ENCODE data around the gene SLC25A38. TPM values are rescaled to one million over a fixed set of nuclear protein-coding genes. Genes with fewer than 3 reads are reported as not detected.
"Not testable (repeated sequence)": the region's sequence is repeated elsewhere in the genome, so short reads cannot be mapped to it uniquely, and the experiment has no call there.

Gene SLC25A38
- total RNA-seq, 2 donors from 2014 or later: 12.0 to 13.7 TPM

DNA sequence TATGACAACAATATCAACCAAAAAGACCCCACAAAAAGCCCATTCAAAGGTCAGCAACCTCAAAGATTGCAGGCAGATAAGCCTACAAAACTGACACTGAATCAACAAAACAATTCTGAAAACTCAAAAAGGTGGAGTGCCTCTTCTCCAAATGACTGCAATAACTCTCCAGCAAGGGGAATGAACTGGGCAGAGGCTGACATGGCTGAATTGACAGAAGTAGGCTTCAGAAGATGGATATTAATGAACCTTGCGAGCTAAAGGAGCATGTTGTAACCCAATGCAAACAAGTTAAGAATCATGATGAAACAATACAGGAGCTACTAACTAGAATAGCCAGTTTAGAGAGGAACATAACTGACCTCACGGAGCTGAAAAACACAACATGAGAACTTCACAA lies 20.4 kb upstream of the SLC25A38 start:
- ATAC-seq (no peak), DNase-seq (no peak)
- intact Hi-C loops (cut with DNase I): no loop called here

DNA sequence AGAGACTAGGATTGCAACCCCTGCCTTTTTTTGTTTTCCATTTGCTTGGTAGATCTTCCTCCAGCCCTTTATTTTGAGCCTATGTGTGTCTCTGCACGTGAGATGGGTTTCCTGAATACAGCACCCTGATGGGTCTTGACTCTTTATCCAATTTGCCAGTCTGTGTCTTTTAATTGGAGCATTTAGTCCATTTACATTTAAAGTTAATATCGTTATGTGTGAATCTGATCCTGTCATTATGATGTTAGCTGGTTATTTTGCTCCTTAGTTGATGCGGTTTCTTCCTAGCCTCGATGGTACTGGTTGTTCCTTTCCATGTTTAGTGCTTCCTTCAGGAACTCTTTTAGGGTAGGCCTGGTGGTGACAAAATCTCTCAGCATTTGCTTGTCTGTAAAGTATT lies 12.7 kb upstream of the SLC25A38 start:
- ATAC-seq; intact Hi-C loops (cut with DNase I); DNase-seq: not testable (repeated sequence)

DNA sequence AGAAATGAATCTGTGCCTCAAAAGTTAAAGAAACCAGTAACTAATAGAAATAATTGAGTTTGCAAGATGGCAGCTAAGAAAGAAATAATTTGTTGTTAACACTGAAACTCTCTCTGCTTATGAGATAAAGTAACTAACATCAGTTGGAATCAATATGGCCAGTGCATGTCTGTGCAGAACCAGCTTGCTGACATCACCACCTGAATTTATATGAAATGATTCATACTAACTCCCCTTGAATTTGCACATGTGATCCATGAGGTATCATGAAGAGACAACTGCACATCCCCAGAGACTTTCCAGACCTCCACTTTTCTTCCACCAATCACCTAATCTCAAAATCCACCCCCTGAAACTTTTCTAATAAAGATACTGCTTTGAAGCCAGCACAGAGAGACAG lies 10.3 kb upstream of the SLC25A38 start:
- ATAC-seq: no peak
- no peak for DNase-seq
- intact Hi-C loops (cut with DNase I): no loop called here

DNA sequence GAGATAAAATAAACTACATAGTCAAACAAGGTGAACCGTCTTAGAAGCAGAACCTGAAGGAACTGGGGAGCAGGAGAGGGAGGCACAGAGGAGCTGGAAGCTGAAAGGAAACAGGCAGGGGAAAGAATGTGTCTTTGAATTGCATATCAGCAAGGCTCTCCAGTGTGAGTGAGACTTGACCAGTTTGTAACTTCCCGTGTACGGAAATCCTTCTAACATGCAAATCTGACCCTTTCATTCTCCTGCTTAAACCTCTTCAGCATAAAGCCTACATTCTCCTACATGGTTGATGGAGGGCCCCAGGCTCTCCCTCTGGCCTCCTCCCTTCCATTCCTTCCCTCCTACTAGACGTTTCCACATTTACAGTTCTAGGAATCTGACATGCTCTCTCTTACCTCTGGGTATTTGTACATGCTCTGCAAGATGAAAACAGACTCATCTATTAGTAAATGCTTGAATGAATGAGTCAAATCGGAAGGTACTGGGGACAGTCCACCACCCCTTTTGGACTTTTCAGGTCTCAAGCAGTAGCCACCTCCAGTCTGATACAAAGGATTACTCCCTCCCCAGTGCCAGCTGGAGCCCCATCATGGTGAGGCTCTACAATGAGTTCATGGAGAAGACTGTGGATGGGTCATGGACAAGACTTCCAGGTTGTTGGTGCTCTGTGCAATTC lies 6.1 kb upstream of the SLC25A38 start:
- intact Hi-C loops (cut with DNase I): no loop called here
- DNase-seq: no peak
- no peak for ATAC-seq

DNA sequence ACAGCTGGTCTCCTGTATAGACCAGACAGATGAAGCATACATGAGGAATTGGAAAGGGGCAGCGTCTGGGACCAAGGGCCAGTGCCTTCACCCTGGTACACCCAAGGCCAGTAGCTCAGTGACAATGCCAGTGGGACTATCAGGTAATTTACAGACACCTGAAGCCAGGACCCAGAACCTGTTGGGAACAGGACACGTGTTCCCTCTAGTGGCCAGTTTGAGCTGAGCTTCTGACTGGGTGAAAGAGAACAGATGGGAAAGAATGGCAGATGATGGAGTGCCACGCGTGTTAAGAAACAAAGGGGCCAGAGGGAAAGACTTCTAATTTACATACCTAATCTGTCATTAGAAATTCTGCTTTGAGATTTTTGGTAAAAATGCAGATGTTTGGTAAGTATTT lies 5.1 kb upstream of the SLC25A38 start:
- intact Hi-C loops (cut with DNase I): no loop called here
- ATAC-seq: peak in 1 of 2 donors; percentile 35
- DNase-seq: no peak

DNA sequence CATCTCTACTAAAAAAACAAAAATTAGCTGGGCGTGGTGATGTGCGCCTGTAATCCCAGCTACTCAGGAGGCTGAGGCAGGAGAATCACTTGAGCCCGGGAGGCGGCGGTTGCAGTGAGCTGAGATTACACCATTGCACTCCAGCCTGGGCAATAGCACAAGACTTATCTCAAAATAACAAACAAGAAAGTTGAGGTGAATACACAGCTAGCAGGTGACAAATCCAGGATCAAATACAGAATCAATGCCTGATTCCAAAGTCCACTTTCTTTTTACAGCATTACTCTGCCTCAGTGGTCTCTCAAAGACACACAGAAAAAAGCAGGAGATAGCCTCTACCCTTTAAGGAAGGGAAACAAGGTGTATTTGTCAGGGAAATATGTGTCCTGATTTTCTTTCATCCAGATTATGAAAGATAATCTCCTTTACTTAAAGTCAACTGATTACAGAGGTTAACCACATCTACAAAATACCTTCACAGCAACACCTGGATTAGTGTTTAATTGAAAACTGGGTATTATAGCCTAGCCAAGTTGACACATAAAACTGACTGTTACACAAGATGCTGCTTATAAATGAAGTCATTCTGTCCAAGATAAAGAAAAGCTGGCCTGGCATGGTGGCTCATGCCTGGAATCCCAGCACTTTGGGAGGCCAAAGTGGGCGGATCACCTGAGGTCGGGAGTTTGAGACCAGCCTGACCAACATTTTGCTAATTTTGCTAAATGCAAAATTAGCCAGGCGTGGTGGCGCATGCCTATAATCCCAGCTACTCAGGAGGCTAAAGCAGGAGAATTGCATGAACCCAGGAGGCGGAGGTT lies 4.0 kb upstream of the SLC25A38 start:
- DNase-seq (no peak), ATAC-seq (no peak)
- intact Hi-C loops (cut with DNase I): no loop called here

DNA sequence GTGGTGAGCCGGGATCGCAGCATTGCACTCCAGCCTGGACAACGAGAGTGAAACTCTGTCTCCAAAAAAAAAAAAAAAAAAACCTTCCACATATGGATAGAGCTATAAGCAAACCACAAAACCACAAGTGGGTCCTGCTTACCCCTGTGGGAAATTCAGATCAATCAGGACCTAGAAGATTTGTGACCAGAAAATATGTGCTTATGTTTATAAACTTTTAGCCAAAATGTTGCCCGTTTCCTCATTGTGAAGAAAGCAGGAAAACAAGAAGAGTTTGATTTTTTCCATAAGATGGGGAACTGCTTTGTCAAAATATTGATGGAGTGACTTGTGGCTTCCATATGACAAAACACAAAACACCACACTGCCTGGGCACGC lies 3.4 kb upstream of the SLC25A38 start:
- ATAC-seq (no peak), DNase-seq (no peak)
- intact Hi-C loops (cut with DNase I): no loop called here

DNA sequence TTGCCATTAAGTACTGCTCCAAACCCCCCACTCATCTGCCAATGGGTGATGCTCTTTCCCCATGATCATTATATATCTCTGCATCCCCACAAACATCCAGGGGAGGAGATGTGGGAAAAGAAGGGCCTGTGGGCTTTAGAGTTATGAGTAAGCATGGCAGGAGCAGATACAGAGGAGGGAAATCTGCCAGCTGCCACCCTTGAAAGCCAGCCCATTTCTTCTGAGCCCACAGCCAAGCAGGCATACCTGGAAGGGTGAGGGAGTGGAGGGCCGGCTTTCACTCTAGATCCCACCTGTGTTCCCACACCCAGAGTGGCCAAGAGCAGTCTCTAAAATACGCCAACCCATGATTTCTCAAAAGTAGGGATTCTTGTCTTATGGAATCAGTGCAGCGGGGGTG lies 1.7 kb upstream of the SLC25A38 start:
- intact Hi-C loops (cut with DNase I): no loop called here
- DNase-seq (no peak), ATAC-seq (no peak)

DNA sequence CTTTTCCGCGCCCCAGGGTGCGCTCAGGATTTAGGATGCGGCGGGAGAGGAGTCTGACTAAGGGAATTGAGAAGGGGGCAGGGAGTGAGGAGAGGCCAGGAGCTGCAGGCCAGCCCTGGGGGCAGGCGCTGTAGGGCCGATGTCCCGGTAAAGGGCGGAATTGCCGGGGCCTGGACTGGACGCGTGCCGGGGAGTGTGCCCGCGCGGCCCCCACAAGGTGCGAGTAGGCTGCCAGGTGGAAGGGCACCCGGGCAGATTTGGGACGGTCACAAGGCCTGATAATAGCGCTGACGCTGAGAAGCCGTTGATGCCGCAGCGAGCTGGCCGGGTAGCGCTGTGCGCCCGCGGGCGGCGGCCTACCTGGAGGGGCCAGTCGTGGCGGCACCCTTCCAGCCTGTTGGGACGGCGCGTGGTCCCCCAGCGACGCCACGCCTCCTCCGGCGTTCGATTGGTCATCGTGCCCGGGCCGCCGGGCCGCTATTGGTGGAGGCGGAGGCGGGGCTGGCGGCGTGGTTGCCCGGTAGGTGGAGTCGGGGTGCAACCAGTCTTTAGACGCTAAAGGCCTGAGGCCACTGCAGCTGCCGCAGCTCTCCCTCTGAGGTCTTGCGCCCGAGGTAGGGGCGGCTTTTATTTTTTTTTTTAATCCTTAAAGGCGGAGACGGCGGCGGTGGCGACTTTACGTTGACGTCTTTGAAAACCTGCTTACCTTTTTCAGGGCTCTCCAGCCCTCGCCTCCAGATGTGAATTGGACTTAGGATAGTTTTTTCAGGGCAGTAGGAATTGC lies 903 bp downstream of the SLC25A38 start:
- DNase-seq: peak; percentile 97
- intact Hi-C loops (cut with DNase I): no loop called here
- peak; percentile 98 for ATAC-seq

DNA sequence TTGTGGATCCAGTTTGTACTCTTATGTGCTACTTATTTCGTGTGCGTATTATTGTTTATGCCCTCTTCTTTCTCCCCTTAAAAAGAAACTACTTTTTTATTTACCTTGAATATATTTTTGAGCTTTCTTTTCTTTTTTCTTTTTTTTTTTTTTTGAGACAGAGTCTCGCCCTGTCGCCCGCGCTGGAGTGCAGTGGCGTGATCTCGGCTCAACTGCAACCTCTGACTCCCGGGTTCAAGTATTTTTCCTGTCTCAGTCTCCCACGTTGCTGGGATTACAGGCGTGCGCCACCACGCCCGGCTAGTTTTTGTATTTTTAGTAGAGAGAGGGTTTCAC lies 1.5 kb downstream of the SLC25A38 start:
- no peak for DNase-seq
- intact Hi-C loops (cut with DNase I): no loop called here
- no peak for ATAC-seq

DNA sequence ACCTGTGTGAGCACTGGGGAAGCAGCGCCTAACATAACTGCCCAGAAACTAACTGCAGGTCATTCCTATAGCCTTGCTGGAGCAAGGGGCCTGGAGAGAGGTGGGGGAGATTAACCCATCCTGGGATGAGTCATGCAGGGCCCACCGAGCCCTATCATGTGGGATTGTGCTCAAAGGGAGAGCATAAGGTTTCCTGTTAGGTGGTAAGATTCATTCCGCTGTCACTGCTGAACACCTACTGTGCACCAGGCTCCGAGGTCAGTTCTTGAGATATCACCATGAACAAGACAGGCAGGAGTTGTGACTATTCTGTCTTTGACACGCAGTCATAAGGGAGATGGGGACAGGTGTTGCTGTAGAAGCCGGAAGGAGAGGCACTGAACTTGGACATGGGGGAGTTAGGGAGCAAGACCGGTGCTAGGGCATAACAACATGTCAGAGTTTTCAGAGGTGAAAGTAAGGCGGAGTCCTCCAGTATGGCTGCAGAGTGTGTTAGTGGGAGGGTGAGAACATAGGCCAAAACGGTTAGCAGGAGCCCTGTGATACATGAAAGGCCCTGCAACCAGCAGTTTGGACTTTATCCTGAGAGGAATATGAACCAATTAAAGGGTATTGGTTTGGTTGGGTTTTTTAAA lies 2.4 kb downstream of the SLC25A38 start:
- ATAC-seq (no peak), DNase-seq (no peak)
- intact Hi-C loops (cut with DNase I): no loop called here

DNA sequence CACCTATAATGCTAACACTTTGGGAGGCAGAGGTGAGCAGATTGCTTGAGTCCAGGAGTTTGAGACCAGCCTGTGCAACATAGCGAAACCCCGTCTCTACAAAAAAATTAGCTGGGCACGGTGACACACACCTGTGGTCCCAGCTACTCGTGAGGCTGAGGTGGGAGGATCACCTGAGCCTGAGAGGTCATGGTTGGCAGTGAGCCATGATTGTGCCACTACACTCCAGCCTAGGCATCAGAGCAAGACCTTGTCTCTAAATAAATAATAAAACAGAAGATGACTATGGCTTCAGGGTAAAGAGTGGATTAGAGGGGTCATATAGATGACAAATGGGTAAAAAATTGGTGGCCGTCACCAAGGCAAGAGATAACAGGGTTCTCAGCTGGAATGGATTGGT lies 3.1 kb downstream of the SLC25A38 start:
- no peak for DNase-seq
- intact Hi-C loops (cut with DNase I): no loop called here
- ATAC-seq: no peak

DNA sequence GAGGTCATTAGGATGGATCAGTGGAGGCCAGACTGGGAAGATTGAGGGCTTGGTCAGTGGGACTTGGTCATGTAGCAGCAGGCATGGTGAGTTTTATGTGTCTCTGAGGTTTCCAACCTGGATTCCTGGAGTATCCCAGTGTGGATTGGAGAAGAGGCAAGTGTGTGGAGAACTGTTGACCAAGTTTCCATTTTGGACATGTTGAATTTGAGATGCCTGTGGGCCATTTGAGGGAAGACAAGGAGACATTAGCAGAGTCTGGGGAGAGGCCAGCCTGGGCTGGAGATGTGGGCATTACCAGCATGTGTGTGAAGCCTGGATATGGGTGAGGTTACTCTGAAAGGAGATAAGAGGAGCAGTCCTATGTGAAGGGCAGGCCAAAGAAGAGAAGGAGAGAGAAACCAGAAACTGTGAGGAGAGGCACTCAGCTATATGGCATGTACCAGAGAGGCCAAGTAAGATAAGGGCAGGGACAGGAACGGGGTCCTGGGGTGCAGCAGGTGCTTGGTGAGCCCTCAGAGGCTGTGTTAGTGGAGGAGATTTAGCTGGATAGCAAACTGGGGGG lies 4.3 kb downstream of the SLC25A38 start:
- no peak for DNase-seq
- no peak for ATAC-seq
- intact Hi-C loops (cut with DNase I): no loop called here

DNA sequence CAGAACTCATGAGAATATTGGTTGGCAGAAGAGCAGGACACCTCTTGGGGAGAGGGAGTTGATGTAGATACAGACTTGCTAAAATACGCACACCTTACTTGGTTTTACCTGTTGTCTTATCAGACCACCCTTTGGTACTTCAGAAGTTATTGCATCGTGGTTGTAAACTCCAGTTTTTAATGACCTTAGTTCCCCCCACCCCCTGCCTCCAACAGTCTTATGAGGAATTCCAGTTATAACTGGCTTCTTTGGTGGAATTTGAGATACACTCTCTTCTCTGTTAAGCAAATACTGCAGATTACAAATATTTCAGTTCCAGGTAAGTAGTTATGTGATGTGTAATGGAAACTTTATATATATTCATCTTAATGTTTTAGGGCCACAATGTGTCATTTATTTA lies 5.0 kb downstream of the SLC25A38 start:
- ATAC-seq (no peak), DNase-seq (no peak)
- intact Hi-C loops (cut with DNase I): no loop called here

DNA sequence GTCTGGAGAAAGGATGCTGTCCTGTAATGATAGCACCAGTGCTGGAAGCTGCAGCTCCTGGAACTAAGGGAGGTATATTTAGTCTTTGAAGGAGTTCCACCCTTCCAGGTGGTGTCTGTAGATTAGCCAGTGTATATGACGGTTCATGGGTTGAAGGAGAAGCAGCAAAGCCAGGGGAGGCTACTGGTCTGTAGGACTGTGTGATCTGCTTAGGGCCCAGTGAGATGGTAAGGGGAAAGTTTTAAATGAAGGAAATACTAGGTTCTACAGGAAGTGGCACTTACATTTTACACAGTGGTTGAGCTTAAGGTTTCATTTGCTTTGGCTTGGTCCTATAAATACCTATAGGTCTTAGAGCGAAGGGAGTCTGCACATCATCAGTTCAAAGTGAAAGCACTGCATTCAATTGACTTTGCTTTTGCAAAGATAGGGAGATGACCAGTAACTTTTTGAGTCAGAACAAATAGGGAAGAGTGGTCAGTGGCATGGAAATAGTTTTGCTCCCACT lies 5.6 kb downstream of the SLC25A38 start:
- DNase-seq (no peak), ATAC-seq (no peak)
- intact Hi-C loops (cut with DNase I): no loop called here

DNA sequence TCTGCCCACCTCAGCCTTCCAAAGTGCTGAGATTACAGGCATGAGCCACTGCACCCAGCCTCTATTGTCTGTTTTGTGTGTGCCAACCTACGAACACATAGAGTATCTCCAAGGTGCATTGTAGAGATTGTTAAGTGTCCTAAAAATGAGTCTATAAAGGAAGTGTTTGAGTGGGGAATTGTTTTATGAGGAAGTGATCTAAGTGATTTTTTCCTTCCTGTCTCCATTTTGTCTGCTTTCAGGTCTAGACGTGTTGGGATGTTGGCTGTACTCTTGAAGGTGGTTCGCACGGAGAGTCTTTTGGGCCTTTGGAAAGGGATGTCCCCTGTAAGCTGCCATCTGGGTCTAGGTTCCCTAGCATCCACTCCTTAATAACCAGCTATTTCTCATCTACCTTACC lies 7.0 kb downstream of the SLC25A38 start:
- no peak for ATAC-seq
- DNase-seq: no peak
- intact Hi-C loops (cut with DNase I): no loop called here

DNA sequence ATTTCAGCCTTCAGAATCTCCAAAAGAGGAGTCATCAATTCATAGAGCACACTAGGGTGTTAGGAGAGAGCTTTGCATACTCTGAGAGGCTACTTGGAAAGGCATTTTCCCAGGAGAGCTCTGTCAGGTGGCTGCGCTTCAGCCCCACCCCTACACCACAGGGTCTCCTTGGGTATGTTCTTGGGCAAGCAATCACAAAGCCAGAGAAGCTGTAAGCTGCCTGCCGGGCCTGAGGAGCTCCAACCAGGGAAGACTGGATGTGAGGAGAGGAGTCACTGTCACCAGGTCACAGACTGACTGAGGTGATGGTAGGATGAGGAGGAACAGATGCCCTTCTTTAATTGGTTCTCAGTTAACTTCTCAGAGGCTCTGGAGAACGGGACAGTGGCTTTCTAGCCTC lies 13.5 kb downstream of the SLC25A38 start:
- intact Hi-C loops (cut with DNase I): no loop called here
- no peak for ATAC-seq
- DNase-seq: no peak

DNA sequence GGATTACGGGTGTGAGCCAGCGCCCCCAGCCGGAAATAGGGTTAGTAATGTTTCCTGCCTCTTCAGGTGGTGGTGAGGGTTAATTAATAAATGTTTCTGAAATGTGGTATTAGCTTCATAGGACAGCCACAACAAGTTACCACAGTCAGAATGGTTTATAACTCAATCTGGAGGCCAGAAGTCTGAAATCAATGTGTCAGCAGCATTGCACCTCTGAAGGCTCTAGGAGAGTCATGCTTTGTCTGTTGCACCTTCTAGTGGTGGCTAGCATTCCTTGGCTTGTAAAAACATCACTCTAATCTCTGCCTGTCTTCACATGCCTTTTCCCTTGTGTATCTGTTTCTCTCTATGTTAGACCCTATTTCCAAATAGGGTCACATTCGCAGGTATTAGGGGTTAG lies 15.5 kb downstream of the SLC25A38 start:
- no peak for ATAC-seq
- intact Hi-C loops (cut with DNase I): no loop called here
- DNase-seq: no peak

DNA sequence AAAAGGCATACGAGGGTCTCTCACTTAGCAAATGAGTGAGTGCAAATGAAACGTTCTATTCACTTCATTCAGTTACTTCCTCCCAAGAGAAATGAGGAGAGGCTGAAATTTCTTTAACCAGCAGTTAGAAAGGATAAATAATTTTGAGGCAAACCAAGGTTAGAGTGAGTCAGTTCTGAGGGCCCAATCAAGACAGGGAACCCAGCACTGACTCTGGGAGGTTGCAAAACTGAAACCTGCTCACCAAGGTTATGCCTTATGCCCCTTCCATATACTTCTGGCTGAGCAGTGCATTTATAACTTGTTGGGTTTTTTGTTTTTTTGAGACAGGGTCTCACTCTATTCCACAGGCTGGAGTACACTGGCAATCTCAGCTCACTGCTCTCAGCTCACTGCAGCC lies 18.8 kb downstream of the SLC25A38 start:
- intact Hi-C loops (cut with DNase I): no loop called here
- no peak for DNase-seq
- no peak for ATAC-seq

Measured in left cardiac atrium (tissue), 4 donors.